HK-2 (cell line): Measurements from ENCODE around the gene ZNF532.
A peak's percentile ranks its signal among the peaks of the same experiment; 100 is the strongest.
"Not testable (repeated sequence)": the region's sequence is repeated elsewhere in the genome, so short reads cannot be mapped to it uniquely, and the experiment has no call there.

Experiments used
- DNase-seq: peaks from one replicate; pipeline ENCODE4 v3.0.0-alpha.2; 2018; ENCODE audit not compliant: unreplicated experiment

ZNF532 gene

DNA sequence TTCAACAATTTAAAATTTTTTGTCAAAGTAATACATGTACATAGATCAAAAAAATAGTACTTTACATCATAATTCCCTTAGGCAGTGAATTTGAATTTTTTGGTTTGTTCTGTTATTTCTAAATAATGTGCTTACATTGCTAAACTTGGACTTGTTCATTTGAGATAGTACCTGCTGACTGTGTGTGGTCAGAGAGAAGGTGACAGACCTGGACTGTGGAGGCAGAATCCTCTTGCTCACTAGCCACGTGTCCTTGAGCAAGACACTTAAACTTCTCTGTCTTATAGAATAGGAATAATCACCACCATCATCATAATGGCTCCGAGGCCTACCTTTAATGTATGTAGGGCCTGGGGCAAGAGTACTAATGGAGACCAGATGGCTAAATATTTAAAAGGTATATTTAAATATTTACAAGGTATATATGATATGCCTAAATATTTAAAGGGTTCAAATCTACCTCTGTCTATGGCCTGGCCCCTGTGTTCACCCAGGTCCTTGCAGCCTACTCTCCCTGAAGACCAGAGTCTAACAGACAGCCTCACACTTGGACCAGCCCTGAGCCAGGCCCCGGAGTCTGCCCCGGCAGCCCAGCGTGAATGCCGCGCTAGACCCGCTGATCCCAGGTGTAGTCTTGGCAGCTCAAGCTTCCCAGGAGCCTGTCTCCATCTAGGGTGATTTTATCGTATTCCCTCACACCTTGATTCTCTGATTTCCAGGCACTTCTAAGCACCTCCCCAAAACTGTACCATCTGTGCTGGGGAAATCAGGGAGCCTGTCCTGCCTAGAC, 33.5 kb downstream of the ZNF532 start:
- no peak for DNase-seq

DNA sequence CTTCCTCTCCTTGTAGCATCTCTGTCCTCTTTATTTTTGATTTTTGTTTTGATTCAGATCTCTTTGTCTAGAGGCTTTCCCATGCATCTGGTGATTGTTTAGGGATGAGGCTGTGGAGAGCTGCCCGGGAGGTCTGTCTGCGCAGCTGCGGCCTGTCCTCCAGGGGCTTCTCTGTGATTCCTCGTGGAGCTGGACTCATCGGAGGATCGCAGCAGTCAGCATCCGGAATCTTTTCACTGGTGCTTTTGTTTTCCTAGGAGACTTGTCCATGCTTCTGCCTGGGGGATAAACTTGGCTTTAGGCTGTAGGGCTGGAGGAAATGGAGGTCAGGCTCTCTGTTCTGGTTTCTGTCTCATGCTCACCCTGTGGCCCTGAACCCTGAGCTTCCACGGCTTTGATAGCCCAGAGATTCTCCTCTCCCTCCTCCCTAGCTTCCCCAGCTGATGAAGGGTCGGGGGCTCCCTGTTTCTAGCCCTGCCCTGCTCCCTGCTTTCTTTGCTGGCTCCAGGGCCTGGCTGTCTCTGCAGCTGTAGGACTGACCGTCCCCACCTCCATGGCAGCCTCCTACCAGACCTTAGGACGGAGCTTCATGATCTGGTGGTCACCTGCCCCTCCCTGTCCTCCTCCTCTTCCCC, 35.5 kb downstream of the ZNF532 start:
- DNase-seq = no peak

DNA sequence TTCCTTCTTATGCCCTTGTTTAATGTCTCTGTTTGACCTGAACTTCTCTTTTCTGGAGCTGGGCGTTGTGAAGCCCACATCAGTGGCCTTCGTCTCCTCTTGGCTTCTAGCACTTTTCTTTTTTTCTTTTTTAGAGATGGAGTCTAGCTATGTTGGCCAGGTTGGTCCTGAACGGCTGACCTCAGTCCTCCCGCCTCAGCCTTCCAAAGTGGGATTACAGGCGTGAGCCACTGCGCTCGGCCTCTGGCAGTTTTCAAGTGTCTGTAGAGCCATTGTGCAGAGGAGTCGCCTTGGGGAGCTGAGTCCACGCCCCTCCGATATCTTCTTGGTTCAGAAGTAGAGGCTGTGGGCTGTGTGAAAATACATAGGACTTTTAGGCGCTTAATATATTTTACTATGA, 36.5 kb downstream of the ZNF532 start:
- no peak for DNase-seq

DNA sequence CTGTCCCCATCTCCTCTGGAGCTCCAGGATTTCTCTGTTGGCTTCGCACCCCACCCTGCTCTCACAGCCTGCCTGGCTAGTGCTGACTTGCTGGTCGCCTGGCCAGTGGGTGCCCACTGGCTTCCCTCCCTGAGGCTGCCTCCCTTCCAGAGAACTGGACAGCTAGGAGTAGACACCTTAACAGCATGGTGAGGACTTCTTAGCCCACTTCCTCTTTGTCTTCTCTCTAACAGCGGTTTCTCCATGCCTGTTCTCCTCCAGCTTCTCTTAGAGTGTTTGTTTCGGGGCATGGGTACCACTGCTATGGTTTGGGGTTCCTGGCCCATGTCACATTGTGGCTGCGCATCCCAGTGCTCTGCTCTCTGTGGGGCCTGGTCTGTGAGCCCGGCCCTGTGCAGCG, 37.1 kb downstream of the ZNF532 start:
- DNase-seq = no peak

DNA sequence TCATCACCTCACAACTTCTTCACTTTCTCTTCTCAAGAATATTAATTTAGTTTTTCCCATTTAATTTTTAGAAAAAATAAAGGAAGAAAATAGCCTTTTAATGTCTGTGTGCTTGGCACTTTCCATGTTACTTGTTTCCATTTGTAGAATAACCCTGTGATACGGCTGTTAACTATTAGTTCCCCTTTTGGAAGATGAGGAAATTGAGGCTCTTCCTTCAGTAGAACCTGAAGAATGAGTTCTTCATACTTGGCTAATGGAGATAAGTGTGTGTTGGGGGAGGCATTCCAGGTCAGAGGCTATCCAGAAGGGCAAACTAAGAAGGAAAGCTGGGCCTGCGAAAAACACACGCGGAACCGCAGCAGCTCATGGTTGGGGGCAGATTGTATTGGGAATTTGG, 38.3 kb downstream of the ZNF532 start:
- no peak for DNase-seq

DNA sequence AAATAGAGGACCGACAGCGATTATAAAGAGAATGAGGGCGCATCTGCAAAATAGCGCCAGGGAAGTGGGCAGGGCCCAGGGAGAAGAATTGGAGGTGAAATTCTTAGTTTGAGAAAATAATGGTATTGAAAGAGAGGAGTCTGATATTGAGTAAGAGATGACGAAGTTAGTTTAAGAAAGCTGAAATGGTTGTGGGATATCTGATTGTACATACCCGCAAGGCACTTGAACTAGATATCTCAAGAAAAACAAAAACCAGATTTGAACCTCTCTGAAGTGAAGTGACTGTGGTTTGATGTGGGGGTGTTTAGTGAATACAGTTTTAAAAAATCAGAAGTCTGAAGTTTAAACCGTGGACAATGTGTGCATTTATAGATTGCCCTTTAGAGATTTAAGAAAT, 38.9 kb downstream of the ZNF532 start:
- no peak for DNase-seq

DNA sequence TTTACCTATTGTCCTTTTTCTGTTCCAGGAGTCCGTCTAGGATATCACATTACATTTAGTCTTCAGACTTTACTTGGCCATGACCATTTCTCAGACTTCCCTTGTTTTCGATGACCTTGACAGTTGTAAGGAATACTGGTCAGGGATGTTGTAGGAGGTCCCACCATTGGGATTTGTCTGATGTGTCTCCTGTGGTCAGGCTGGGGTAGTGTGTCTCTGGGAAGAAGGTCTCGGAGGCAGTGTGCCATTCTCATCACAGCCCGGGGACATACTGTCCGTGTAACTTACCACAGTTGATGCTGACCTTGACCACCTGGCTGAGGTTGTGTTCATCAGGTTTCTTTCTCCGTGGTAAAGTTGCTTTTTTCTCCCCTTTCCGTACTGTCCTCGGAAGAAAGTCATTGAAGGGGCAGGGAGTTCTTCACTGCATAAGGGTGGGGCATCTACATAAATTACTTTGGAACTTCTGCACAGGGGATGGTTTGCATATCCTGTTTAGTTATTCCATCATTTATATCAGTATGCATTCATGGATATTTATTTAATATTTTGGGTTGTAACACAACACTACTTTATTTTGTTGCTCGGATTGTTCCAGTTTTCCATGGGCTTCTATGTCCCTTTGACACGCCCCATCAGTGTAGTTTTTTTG, 41.2 kb downstream of the ZNF532 start:
- DNase-seq = no peak

DNA sequence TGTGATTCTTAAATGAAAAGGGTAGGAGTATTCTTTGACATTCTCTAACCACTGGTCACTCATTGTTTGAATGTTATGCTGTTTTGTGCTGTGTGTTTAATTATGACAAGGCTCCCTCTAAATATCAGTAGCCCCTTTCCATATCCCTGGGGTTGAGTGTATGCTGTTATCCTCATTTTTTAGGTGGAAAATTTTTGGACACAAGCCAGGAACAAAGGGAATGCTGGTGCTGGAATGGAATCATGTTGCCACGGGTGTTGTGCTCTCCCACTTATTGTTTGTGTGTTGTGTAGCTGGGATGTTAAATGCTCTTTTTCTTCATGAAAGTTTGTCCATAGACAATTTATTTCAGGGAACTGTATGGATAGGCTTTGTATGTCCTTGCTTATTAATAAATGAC, 43.3 kb downstream of the ZNF532 start:
- DNase-seq = no peak

DNA sequence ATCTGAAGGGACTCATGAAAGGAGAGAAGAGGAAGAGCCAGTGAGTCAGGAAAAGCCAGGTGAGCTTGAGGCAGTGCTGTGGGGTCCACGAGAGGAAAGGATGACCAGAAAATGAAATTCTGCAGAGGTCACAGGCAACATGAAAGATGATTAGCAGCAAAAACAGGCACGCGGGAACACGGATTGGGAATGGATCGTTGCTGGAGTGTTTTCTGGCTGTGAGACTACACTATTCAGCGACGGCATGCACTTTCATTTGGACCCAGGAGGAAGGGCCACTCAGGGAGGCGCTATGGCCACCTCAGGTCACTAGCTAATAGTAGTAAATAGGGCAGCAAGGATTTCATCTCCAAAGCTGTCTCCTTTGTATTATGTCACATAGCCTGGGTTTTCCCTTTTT, 44.8 kb downstream of the ZNF532 start:
- no peak for DNase-seq

DNA sequence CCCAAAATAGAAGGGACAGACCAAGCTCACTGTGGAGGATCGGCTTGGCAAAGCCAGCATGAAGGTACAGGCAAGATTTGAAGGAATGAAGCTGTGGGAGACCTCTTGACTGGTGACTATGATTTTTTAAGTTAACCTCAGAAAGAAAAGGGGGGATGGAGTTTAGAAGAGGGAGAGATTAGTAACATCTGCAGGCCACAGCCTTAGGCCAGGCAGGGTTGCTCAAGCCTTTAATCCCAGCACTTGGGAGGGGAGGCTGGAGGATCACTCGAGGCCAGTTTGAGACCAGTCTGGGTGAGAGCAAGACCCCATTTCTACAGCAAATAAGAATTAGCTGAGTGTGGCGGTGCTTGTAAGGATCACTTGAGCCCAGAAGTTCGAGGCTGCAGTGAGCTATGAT, 46.6 kb downstream of the ZNF532 start:
- DNase-seq = no peak

DNA sequence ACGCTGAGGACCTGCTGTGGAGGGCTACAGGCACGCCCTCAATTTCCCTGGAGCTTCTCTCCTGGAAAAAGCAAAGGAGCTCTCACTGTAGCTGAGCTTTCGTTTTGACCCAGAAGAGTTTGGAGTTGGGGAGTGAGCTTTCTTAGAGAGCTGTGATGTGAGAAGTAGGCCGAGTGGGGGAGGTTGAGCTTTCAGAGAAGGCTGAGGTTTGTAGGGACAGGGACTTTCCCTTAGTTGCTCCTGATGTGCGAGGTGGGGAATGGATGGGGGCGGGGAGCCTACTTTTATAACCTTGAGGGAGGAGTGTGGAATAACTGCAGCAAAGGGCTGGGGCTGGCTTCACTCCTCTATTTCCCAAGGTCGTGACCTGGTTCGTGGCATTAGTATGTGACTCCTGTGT, 47.1 kb downstream of the ZNF532 start:
- no peak for DNase-seq

DNA sequence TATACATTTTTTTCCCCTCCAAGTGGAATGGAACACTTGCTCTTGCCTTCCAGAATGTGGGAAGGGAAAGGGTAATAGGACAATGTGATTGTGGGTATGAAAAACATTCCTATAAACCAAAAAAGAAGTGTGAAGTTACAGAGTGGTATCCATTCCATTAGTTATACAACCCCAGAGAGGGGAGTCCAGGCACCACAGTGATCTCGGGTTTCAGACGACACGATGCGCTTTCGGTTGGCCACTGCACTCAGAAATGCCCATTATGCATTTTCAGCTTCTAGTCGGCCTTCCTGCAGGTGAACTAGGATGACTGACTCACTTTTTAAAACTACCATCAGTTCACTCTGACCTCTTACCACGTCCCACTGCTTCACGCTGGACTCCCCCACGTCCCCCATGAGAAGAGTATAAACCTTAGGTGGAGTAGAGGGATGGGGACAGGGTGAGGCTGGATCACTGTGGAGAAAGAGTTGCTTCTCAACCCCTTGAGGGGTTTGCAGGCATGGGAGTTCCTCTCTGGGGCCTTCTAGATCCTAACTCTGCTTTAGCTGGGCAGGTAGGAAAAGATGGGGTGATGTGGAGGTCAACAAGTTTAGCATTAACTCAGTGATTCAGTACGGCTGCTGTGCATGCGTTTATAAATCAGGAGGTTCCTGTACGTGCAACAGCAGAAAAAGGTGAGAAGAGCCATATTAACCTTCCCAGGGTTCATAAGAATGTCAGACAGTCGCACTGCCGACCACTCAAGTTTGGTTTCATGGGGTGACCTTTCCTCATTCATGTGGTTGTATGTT, 50.5 kb downstream of the ZNF532 start:
- peak; percentile 26 for DNase-seq

DNA sequence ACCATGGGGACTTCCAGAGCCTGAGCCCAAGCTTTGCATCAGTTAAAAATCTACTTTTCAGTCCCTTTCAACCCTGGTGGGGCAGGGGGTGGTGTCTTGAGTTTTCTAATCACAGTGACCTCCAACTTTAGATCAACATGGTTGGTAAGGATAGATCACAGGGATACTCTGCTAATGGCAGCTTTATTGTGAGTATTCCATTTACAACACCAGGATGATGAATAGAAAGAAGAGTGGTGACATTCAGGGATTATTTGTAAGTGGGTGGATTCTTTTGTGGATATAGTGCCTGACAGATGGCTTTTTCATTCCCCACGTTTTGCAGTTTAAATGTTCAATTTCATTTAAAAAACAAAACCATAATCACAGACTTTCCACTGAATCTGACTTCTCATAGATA, 51.3 kb downstream of the ZNF532 start:
- DNase-seq = no peak

DNA sequence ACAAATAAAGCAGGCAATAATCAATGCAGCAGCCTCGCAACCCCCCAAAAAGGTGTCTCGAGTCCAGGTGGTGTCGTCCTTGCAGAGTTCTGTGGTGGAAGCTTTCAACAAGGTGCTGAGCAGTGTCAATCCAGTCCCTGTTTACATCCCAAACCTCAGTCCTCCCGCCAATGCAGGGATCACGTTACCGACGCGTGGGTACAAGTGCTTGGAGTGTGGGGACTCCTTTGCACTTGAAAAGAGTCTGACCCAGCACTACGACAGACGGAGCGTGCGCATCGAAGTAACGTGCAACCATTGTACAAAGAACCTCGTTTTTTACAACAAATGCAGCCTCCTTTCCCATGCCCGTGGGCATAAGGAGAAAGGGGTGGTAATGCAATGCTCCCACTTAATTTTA, 55.3 kb downstream of the ZNF532 start:
- not testable (repeated sequence) for DNase-seq

DNA sequence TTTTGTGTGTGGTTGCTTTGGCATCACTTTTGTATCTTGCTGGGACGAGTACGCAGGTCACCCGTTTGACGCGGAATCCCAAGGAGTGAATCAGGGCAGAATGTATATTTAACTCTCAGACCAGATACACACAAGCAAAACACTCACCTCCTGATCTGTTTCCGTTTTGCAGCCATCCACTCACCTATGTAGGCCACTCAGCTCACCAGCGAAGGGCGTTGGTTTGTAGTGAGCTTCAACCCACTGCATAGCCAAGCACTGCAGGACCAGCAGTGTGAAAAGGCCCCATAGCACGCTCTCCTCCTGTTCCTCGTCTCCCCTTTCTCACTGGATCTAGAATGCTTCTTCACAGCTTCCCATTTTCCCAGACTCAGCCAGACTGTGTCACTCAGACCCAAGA, 58.3 kb downstream of the ZNF532 start:
- DNase-seq = no peak

DNA sequence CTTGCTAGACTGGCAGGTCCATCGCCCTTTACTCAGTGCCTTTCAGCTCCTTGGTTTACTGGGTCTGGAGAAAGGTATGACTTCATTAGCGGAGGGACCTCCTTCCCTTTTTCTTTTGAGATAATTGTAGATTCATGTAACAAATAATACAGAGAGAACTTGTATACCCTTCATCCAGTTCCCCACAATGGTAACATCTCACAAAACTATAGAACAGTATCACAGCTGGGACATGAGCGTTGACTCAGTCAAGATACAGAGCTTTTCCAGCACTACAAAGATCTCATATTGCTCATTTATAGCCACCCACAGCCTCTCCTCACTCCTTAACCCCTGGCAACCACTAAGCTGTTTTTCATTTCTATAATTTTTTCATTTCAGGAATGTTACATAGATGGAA, 59.8 kb downstream of the ZNF532 start:
- DNase-seq = no peak

DNA sequence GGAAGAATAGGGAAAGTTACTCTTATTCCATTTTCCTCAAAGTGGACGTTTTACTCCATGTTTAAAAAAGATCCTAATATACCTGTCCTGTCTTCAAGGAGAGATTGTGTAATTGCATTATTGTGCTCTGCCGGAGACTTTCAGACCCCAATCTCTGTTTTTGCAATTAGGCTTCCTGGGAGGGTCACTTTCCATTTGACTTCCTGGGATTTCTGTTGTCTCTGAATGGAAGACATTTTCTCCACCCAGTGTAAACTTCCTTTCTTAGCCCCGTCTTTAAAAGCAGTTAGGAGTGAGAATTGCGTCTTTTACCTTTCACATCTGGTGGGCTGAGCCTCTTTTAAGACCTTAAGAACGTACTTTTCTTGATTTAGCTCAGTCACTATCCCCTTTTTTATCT, 63.0 kb downstream of the ZNF532 start:
- DNase-seq = no peak

DNA sequence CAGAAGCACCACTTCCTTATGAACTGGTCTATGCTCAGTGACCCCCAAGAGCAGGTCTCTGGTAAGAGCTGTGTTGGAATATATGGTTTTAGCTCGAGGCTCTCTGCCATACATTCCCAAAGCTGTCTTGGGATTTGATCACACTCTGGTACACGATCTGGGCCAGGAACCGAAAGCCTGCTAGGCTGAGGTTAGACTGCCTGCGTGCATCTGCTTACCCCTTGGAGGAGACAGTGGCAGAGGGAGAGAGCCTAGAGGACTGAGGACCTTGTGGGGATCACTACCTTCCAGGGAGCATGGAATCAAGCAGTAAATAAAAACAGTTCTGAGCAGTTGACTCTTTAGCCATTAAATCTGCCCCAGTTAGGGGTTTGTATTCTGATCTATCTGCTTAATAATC, 63.7 kb downstream of the ZNF532 start:
- DNase-seq = no peak

DNA sequence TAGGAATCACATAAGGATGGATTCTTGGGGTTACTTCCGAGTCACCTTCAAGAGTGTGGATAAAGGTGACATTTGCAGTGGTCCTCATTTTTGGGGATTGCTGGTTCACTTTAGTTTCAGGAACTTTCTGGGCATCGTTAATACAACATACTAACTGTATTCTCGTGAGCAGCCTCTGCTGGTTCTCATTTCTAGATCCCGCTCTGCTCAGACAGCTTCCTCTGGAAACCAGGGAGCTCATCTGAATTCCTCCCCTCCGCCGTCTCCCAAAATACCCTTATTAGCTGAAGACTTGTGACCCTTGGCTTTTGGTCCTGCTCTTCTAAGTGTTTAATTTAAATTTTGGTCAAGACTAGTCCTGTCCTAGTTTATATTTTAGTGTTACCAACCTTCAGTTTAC, 64.5 kb downstream of the ZNF532 start:
- no peak for DNase-seq

DNA sequence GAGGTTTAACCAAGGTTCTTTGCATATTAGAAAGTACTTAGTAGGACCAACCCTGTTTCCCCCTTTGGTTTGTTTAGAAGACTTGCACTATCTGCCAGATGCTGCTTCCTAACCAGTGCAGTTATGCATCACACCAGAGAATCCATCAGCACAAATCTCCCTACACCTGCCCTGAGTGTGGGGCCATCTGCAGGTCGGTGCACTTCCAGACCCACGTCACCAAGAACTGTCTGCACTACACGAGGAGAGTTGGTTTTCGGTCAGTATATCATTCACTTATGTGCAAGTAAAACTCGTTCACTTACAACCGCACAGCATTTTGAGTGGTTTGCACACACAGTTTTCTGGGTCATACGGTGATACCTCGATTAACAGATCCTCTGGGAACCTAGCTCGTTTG, 69.7 kb downstream of the ZNF532 start:
- DNase-seq = no peak

DNA sequence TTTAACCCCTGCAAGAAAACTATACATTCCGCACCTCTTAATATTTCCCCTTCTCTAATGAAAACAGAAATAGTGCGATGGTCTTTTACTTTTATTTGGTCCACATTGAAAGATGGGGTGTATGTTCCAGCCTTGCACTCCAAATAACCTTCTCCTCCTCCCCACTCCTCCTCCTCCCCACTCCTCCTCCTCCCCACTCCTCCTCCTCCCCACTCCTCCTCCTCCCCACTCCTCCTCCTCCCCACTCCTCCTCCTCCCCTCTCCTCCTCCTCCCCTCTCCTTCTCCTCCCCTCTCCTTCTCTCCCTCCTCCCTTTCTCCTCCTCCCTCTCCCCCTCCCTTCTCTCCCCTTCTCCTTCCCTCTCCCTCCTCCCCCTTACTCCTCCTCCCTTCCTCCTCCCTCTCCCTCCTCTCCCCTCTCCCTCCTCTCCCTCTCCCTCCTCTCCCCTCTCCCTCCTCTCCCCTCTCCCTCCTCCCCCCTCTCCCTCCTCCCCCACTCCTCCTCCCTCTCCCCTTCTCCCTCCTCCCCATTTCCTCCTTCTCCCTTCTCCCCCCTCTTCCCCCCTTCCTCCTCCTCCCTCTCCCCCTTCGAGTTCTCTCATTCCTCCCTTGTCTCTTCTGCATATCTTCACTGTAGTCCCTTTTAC, 70.4 kb downstream of the ZNF532 start:
- no peak for DNase-seq
